Measurements from ENCODE around the gene SCO1.

- no peak for TF ChIP-seq ATF2 (IDR thresholded peaks at IDR 0.05; ENCODE audit: low read length)
- TF ChIP-seq, protein P1, sequence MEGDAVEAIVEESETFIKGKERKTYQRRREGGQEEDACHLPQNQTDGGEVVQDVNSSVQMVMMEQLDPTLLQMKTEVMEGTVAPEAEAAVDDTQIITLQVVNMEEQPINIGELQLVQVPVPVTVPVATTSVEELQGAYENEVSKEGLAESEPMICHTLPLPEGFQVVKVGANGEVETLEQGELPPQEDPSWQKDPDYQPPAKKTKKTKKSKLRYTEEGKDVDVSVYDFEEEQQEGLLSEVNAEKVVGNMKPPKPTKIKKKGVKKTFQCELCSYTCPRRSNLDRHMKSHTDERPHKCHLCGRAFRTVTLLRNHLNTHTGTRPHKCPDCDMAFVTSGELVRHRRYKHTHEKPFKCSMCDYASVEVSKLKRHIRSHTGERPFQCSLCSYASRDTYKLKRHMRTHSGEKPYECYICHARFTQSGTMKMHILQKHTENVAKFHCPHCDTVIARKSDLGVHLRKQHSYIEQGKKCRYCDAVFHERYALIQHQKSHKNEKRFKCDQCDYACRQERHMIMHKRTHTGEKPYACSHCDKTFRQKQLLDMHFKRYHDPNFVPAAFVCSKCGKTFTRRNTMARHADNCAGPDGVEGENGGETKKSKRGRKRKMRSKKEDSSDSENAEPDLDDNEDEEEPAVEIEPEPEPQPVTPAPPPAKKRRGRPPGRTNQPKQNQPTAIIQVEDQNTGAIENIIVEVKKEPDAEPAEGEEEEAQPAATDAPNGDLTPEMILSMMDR (IDR thresholded peaks at IDR 0.05 in 2 of 3, conservative IDR thresholded peaks at IDR 0.05 in 1 of 3; ENCODE audit: control insufficient read depth in 2 of 3, extremely low read depth in 1 of 3, insufficient read depth in 1 of 3, low read depth in 3 of 3, low read length in 3 of 3), result no peak
These were observed 27.9 kb upstream of the SCO1 start for GRCh38 chr17:10725262-10725661.

All from GM12878 (cell line).